Activated T-helper 2 cell treated with anti-CD3 and anti-CD28 coated beads, Interferon-gamma antibody, Interleukin-2, Interleukin-4, amounts not matched to agents 10 μg/mL and 5 μg/mL and 100 μg/mL, durations not matched to agents 14 hours and 24 hours and 36 hours (primary cell): ENCODE results near the gene RETREG3. TPM values are rescaled to one million over a fixed set of nuclear protein-coding genes. Genes with fewer than 3 reads are reported as not detected.

Source experiments
- DNase-seq: peaks from one replicate; pipeline ENCODE4 v3.0.0; 2021; ENCODE audit warnings: low spot score
- H3K27ac Mint-ChIP-seq: one replicate; pipeline ENCODE4 v1.8.0; 2021; ENCODE audit warnings: mixed read lengths
- H3K27me3 Mint-ChIP-seq: one replicate; pipeline ENCODE4 v1.8.0; 2021; ENCODE audit warnings: low read depth, mixed read lengths
- H3K36me3 Mint-ChIP-seq: one replicate; pipeline ENCODE4 v1.8.0; 2021; ENCODE audit warnings: low read depth, mixed read lengths
- H3K4me1 Mint-ChIP-seq: one replicate; pipeline ENCODE4 v1.8.0; 2021; ENCODE audit warnings: low read depth, mixed read lengths
- H3K4me3 Mint-ChIP-seq: one replicate; pipeline ENCODE4 v1.8.0; 2021; ENCODE audit warnings: low read depth, mild to moderate bottlenecking, moderate library complexity, mixed read lengths
- H3K9me3 Mint-ChIP-seq: one replicate; pipeline ENCODE4 v1.8.0; 2021; ENCODE audit warnings: mixed read lengths
- intact Hi-C: fragments of 100-400 bp; cut with micrococcal nuclease; formaldehyde crosslinking; loops from one replicate; pipeline ENCODE4 v1.15.1; 2023
- total RNA-seq: library from RNA; stranded (reverse); gene quantifications from 2 replicates; pipeline ENCODE4 v1.2.3, GENCODE V29; 2022

Gene RETREG3
- total RNA-seq = 37.7 and 39.0 TPM in 2 replicates

- DNase-seq = peak; percentile 100
- Mint-ChIP-seq H3K27ac (peak within 1 kb of the TSS; percentile 92), H3K36me3 (peaks cover 40% of the 10 kb centered on the region), H3K4me3 (peak within 1 kb of the TSS; percentile 98), H3K27me3 (no peaks in the 10 kb centered on the region), H3K4me1 (peaks cover 19% of the 10 kb centered on the region), H3K9me3 (no peaks in the 10 kb centered on the region)
- intact Hi-C loops = loop anchor here (1.0 to 2.0 kb wide), 3 partner anchors 31 to 68 kb away; partner anchors contain the start of gene COASY
These were observed at the start of gene RETREG3, which contains the start of gene TUBG1 for GRCh38 chr17:42609182-42609813. Gene RETREG3 (minus strand): TSS chr17:42609374. CDS start chr17:42609324, 50 bp downstream. Gene TUBG1 (plus strand): TSS chr17:42609683. CDS start chr17:42609738, 55 bp downstream.

- intact Hi-C loops = loop anchor here (2.0 kb wide), 1 partner anchor 17 kb away; no protein-coding TSS in a partner anchor
- peaks cover 17% of the 10 kb centered on the region for H3K4me1 Mint-ChIP-seq
- H3K27ac Mint-ChIP-seq = no peak overlapping the region
- peaks cover 32% of the 10 kb centered on the region for H3K27me3 Mint-ChIP-seq
- DNase-seq = no peak
- peak overlapping the region; percentile 52 for H3K4me3 Mint-ChIP-seq
- H3K36me3 Mint-ChIP-seq = peaks cover 4% of the 10 kb centered on the region
- peaks cover 7% of the 10 kb centered on the region for H3K9me3 Mint-ChIP-seq
These were observed 48.8 kb upstream of the RETREG3 start for GRCh38 chr17:42657824-42658588.

GRCh38 chr17:42655528-42655927, 46.4 kb upstream of the RETREG3 start:
- Mint-ChIP-seq H3K4me3 (no peak overlapping the region), H3K36me3 (peaks cover 4% of the 10 kb centered on the region), H3K27me3 (peaks cover 34% of the 10 kb centered on the region), H3K9me3 (peaks cover 7% of the 10 kb centered on the region), H3K27ac (no peak overlapping the region), H3K4me1 (peaks cover 17% of the 10 kb centered on the region)
- no peak for DNase-seq
- intact Hi-C loops = no loop called here

GRCh38 chr17:42653179-42654124, 44.3 kb upstream of the RETREG3 start:
- Mint-ChIP-seq H3K4me1 (peaks cover 13% of the 10 kb centered on the region), H3K4me3 (no peak overlapping the region), H3K27me3 (peaks cover 31% of the 10 kb centered on the region), H3K9me3 (peaks cover 7% of the 10 kb centered on the region), H3K36me3 (peaks cover 3% of the 10 kb centered on the region), H3K27ac (no peak overlapping the region)
- intact Hi-C loops = no loop called here
- no peak for DNase-seq

GRCh38 chr17:42651392-42651791, 42.2 kb upstream of the RETREG3 start:
- Mint-ChIP-seq H3K27ac (no peak overlapping the region), H3K4me1 (peaks cover 11% of the 10 kb centered on the region), H3K9me3 (no peaks in the 10 kb centered on the region), H3K36me3 (no peaks in the 10 kb centered on the region), H3K27me3 (peaks cover 32% of the 10 kb centered on the region), H3K4me3 (no peak overlapping the region)
- no peak for DNase-seq
- intact Hi-C loops = no loop called here

- intact Hi-C loops = no loop called here
- H3K4me1 Mint-ChIP-seq = no peaks in the 10 kb centered on the region
- H3K4me3 Mint-ChIP-seq = no peak overlapping the region
- no peak overlapping the region for H3K27ac Mint-ChIP-seq
- H3K27me3 Mint-ChIP-seq = peaks cover 14% of the 10 kb centered on the region
- no peaks in the 10 kb centered on the region for H3K36me3 Mint-ChIP-seq
- DNase-seq = no peak
- H3K9me3 Mint-ChIP-seq = no peaks in the 10 kb centered on the region
These were observed 38.6 kb upstream of the RETREG3 start for GRCh38 chr17:42647778-42648177.

- Mint-ChIP-seq H3K36me3 (no peaks in the 10 kb centered on the region), H3K4me1 (no peaks in the 10 kb centered on the region), H3K27ac (no peak overlapping the region), H3K4me3 (no peak overlapping the region), H3K27me3 (peaks cover 14% of the 10 kb centered on the region), H3K9me3 (no peaks in the 10 kb centered on the region)
- no peak for DNase-seq
- intact Hi-C loops = no loop called here
These were observed 33.2 kb upstream of the RETREG3 start for GRCh38 chr17:42642336-42642735.

- H3K36me3 Mint-ChIP-seq = no peaks in the 10 kb centered on the region
- peaks cover 14% of the 10 kb centered on the region for H3K27me3 Mint-ChIP-seq
- H3K27ac Mint-ChIP-seq = no peak overlapping the region
- H3K9me3 Mint-ChIP-seq = no peaks in the 10 kb centered on the region
- no peaks in the 10 kb centered on the region for H3K4me1 Mint-ChIP-seq
- no peak for DNase-seq
- intact Hi-C loops = no loop called here
- H3K4me3 Mint-ChIP-seq = no peak overlapping the region
These were observed 30.9 kb upstream of the RETREG3 start for GRCh38 chr17:42640121-42640520.

GRCh38 chr17:42639525-42640113, 30.4 kb upstream of the RETREG3 start:
- no peaks in the 10 kb centered on the region for H3K4me1 Mint-ChIP-seq
- H3K36me3 Mint-ChIP-seq = no peaks in the 10 kb centered on the region
- no peak overlapping the region for H3K4me3 Mint-ChIP-seq
- intact Hi-C loops = no loop called here
- no peak for DNase-seq
- no peak overlapping the region for H3K27ac Mint-ChIP-seq
- no peaks in the 10 kb centered on the region for H3K9me3 Mint-ChIP-seq
- peaks cover 14% of the 10 kb centered on the region for H3K27me3 Mint-ChIP-seq

GRCh38 chr17:42632949-42633444, 23.8 kb upstream of the RETREG3 start:
- Mint-ChIP-seq H3K4me3 (no peak overlapping the region), H3K4me1 (no peaks in the 10 kb centered on the region), H3K9me3 (no peaks in the 10 kb centered on the region), H3K27me3 (no peaks in the 10 kb centered on the region), H3K27ac (no peak overlapping the region), H3K36me3 (no peaks in the 10 kb centered on the region)
- intact Hi-C loops = no loop called here
- no peak for DNase-seq

GRCh38 chr17:42629411-42630009, 20.3 kb upstream of the RETREG3 start:
- no peaks in the 10 kb centered on the region for H3K36me3 Mint-ChIP-seq
- no peak overlapping the region for H3K4me3 Mint-ChIP-seq
- no peaks in the 10 kb centered on the region for H3K4me1 Mint-ChIP-seq
- H3K27me3 Mint-ChIP-seq = peaks cover 2% of the 10 kb centered on the region
- no peak for DNase-seq
- intact Hi-C loops = no loop called here
- H3K9me3 Mint-ChIP-seq = no peaks in the 10 kb centered on the region
- H3K27ac Mint-ChIP-seq = no peak overlapping the region
